ENCODE results near the gene PDCD1. TPM values are rescaled to one million over a fixed set of nuclear protein-coding genes. Genes with fewer than 3 reads are reported as not detected.

PDCD1 gene
- total RNA-seq, 2 donors from 2014 or later: 0.21 to 0.35 TPM

Other genes with a start within 250 kb of the PDCD1 start
- 10 to 100 TPM; 66.6 to 68.0 TPM for gene THAP4, start 221.7 kb downstream of the PDCD1 start, total RNA-seq
- 100 to 1,000 TPM in 1 of 2 donors, 10 to 100 TPM in 1; 72.4 to 119 TPM for gene ATG4B, start 221.2 kb downstream of the PDCD1 start, total RNA-seq
- 100 to 1,000 TPM in 1 of 2 donors, 10 to 100 TPM in 1; 22.6 to 106 TPM for gene DTYMK, start 172.1 kb downstream of the PDCD1 start, total RNA-seq
- 10 to 100 TPM; 18.3 to 44.2 TPM for gene ING5, start 156.9 kb downstream of the PDCD1 start, total RNA-seq
- 10 to 100 TPM; 42.0 to 76.6 TPM for gene D2HGDH, start 124.3 kb downstream of the PDCD1 start, total RNA-seq
- gene GAL3ST2, start 82.1 kb downstream of the PDCD1 start, total RNA-seq: 10 to 100 TPM; 34.2 to 70.2 TPM
- 10 to 100 TPM; 36.9 to 84.5 TPM for gene NEU4, start 49.7 kb downstream of the PDCD1 start, total RNA-seq
- gene RTP5, start 10.8 kb upstream of the PDCD1 start, total RNA-seq: not detected